ENCODE measurements around the gene SP110.

The SP110 gene

DNA sequence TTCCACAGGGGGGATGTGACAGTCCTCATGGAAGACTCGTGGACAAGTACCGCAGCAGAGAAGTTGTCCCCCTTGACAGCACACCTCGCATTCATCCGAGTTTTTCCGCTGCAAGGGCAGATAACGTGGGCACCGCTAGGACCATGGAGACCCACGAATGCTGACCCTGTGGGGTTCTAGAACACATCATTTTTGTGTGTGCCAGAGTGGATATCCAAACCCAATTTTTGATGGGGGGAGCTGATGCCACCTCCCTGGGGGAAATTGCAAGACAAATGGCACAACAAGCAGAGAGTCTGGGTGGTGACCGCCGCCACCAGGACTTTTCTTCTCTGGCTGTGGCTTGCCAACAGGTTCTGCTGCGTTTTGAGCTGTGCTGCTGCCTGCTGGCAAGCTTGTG lies 46.9 kb downstream of the SP110 start:
- DNase-seq (ENCODE audit: low read depth in 1 of 2, low spot score in 1 of 2): no peak

DNA sequence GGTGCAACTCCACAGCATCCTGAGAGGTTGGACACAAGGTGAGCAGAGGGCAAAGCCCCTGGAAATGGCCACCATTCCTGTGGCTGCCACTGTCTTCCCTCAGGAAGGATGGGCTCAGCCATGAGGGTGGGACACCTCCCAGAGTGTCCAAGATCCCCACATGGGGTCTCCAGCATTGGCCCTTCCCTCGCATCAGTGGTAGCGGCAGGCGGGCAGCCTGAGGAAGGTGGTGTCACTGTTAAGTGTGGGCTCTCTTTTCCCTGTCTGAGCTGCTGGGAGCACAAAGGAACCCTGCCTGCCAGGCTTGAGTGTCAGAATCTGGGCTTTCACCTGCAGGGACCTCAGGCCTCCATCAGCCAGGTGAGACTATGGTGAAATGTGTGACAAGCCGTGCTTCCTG lies 47.6 kb downstream of the SP110 start:
- no peak for DNase-seq (ENCODE audit: low read depth in 1 of 2, low spot score in 1 of 2)

DNA sequence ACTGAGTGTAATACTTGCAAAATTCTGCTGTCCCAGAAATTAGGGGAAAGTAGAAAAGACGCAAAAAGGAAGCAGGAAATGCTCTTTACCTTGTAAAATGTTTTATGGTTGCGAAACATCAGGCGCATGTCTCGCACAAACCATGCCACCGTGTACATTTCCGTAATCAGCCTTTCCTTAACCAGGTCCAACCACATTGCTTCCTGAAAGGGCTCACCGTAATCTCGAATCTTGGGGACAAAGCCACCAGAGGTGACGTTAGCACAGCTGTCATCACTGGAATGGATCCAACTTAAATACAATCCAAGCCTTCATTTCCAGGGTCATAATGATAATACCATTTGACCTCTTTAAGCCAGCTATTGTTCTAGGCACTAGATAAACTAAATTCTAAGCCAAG lies 49.3 kb downstream of the SP110 start:
- no peak for DNase-seq (ENCODE audit: low read depth in 1 of 2, low spot score in 1 of 2)

DNA sequence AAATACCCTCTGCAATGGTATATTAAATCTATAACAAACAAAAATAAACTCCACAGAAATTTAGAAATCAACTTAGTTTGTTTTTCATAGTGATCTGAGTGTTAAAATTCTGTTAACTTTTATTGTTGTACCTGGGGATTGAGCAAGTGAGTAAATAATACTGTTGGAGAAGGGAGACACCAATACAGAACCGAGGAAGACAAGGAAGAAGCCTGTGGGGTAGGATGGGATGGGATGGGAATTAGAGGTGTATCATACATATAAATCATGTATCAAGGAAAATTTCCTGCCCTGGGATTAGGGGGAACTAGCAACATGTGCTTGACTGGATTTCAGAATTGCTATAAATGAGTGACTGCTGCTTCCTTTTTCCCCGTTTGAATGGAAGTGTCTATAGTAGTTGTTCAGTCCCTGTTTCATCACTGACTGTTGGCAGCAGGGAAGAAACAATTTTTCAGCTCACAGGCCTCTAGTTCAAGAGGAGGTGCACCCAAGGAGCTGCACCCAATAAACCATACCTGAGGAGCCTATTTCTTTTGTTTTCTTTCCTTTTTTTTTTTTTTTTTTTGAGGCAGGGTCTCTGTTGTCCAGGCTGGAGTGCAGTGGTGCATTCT lies 53.1 kb downstream of the SP110 start:
- no peak for DNase-seq (ENCODE audit: low read depth in 1 of 2, low spot score in 1 of 2)

DNA sequence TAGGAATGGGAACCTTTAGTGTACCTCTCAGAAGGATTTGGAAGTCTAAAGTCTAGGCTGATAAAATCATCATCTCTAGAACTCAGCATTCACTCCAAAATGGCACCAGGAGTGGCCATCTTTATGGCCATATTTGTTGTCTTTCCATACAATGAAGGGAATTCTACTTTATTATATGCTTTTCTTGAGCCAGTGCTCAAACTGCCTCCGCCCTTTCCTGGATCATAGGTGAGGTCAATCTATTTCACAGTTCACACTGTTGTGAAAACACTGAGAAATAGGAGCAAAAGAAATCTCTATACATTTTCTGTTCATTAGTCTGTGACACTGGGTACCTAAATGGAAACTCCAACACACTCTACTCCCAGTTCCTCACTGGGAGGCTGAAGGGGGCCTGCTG lies 55.6 kb downstream of the SP110 start:
- no peak for DNase-seq (ENCODE audit: low read depth in 1 of 2, low spot score in 1 of 2)

DNA sequence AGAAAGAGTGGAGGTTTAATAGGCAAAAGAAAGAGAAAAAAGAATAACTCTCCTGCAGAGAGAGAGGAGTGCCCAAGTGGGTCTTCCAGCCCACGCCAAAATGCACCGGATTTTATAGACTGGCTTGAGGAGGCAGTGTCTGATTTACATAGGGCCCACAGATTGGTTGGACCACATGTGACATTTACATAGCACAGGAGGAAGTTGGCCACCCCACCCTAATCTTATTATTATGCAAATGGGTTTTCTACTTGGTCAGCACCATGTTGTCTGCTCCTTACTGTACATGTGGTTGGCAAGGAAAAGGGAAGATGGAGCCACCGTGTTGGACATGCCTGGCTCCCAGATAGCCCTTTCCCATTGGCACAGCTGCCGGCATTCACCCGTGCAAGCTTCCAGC lies 56.8 kb downstream of the SP110 start:
- DNase-seq (ENCODE audit: low read depth in 1 of 2, low spot score in 1 of 2): no peak

DNA sequence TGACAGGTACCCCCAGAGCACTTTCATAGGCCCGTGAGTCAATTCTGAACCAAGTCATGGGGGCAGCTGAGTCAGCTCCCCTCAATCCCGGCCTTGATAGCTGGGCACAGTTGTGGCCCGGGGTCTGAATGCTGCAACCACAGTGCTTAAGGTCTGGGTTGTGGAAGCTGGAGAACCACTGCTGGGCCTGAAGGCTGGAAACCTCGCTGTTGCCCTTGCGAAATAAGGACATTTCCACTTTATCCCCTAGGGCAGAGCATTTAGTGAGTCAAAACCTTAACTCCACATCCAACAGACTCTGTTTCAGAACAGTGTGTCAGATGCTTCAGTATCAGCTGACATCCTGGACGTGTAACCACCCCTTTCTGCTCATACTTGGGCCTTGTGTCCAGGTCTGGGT lies 58.6 kb downstream of the SP110 start:
- no peak for DNase-seq (ENCODE audit: low read depth in 1 of 2, low spot score in 1 of 2)

DNA sequence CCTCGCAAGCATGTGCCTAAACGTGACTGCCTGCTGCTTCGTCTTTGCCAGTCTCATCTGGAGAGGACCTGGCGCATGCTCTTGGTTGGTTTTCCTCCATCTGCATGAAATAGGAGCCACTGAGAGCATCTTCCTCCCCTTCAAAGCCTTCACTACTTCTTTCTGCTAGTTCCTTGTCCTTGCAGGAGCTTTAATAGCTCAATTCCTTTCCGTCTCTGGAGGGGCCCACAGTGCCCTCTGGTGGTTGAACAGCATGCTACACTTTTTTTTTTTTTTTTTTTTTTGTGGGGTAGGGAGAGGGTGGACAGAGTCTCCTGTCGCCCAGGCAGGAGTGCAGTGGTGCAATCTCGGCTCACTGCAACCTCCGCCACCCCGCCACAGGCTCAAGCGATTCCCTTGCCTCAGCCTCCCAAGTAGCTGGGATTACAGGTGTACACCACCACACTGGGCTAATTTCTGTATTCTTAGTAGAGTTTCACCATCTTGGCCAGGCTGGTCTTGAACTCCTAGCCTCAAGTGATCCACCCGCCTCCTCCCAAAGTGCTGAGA lies 59.6 kb downstream of the SP110 start:
- peak; percentile 13 to 16 for DNase-seq (ENCODE audit: low read depth in 1 of 2, low spot score in 1 of 2)

DNA sequence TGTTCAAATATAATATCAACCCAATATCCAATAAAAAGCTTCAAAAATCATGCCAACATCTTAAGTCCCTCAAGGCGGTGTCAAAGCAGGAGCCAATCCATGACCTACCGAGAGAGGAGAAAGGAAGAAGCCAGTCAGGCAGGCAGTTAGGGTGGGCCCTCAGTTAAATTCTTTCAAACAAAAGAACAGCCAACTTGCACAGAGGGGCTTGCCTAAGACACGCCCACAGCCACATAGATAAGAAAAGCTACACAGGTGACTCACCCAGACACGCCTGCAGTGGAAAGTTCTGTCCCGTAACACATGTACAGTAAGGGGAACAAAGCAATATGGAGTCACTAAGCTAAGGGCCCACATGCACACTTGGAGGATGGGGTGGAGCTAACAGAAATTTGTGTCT lies 61.3 kb downstream of the SP110 start:
- no peak for DNase-seq (ENCODE audit: low read depth in 1 of 2, low spot score in 1 of 2)

DNA sequence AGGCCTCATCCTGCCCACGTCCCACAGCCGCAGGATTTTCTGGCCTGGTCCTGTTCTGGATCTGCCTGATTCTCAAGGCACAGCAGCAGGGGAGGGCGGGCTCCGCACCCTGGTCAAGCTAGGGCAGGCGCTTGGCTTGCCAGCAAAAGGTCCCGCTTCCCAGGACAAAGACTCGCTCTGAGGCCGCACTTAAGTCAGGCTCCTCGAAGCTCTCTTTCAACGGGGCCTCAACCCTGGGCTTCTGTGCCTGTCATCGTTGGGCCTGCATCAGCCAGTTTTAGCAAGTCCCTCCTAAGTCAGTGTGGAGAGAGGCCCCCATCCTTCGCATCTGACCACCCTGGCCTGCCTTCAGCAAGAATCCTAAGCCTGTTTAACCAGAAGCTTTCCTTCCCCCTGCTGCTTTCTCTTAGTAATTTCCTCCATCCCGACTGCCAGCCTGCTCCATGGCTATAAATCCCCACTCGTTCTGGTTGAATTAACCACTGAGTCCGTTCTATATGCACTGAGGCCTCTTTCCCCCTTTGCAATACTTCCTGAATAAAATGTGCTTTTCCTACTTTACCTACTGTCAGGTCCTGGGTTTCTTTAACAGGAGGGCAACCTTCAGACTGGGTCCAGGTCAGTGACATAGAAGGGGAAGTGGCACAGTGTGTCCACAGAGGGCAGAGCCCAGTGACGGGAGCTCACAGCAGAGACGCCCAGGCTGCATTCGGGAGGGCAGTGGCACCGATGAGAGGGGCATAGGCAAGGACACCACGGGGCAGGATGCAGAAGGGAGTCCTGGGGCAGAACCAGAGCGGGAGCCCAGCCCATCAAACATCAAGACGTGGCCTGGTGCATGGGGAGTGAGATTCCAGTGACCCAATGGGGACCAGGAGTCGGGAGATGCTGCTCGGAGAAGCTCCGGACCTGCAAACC lies 62.7 kb downstream of the SP110 start:
- no peak for DNase-seq (ENCODE audit: low read depth in 1 of 2, low spot score in 1 of 2)

DNA sequence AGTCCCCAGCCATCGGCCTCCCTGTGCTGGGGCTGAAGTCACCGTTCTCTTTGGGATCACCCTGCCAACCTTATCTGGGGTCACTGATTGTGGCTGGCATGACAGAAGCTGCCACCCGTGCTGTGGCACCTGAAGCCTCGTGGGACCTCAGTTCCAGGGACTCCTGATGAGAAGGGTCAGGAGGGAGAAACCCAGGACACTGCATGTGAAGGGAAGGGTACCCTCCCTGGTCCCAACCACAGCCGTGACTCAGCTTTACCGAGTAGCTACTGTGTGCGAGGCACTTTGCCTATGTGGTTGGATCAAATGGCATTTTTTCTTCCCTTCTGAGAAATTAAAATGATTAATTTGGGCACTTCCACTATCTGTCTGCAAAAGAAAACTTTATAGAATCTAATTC lies 64.4 kb downstream of the SP110 start:
- no peak for DNase-seq (ENCODE audit: low read depth in 1 of 2, low spot score in 1 of 2)

DNA sequence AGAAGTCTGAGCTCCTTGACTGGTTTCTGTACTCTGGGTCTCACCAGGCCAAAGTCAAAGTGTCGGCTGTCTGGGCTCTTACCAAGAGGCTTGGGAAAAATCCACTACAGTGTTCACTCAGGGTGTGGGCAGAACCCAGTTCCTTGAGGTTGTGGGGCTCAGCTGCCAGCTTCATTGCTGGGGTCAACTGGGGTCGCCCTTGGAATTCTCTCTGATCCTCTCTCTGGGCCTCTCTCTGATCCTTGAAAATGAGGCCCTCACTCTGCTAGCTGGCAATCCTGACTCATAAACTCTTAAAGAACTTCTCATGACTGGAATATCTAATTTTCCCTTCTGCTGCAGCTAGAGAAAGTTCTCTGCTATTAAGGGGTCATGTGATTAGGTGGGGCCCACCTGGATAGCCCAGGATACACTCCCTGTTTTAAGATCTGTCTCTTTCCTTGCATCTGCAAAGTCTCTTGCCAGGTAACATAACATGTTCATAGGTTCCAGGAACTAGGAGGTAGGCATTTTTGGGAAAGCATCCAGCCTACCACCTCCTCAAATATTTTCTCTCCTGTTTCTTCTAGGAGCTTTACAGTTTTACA lies 66.3 kb downstream of the SP110 start:
- DNase-seq (ENCODE audit: low read depth in 1 of 2, low spot score in 1 of 2): no peak

DNA sequence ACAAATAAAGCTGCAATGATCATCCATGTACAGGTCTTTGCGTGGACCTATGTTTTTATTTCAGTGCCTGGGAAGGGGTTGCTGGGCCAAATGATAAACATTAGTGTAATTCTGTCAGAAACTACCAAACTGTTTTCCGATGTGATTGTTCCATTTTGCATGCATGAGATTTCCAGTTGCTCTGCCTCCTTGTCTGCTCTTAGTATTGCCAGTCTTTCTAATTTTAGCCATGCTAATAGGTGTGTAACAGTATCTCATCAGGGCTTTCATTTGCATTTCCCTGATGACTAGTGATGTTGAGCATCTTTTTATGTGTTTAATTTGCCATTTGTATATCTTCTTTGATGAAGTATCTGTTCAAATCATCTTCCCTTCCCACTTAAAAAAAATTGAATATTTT lies 67.5 kb downstream of the SP110 start:
- no peak for DNase-seq (ENCODE audit: low read depth in 1 of 2, low spot score in 1 of 2)

DNA sequence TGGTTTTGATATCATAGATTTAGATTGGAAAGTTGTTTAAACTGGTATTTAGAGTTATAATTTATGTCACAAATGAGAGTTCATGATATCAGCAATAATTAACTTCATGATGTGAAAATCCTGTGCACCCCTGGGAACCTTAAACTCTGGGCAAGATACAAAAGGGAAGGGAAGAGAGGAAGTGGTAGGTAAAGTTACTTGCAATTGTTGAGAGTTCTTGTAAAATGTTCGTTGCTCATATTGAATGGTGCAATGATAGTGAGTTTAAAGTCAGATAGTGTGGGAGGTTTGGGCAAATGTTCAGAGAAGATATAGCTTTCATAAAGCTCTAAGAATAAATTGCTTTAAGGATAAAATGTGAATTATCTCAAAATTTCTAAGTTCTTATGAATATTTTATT lies 75.4 kb downstream of the SP110 start:
- DNase-seq (ENCODE audit: low read depth in 1 of 2, low spot score in 1 of 2): no peak

DNA sequence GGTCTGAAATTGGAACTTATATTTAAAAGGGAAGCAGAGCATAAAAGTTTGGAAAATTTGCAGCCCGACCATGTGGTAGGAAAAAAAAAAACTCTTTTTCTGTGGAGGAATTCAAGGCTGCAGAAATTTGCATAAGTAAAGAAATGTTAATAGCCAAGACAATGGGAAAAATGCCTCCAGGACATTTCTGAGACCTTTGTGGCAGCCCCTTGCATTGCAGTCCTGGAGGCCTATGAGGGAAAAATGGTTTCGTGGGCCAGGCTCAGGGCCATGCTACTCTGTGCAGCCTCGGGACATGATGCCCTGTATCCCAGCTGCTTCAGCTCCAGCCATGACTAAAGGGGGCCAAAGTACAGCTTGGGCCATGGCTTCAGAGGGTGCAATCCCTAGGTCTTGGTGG lies 79.1 kb downstream of the SP110 start:
- DNase-seq (ENCODE audit: low read depth in 1 of 2, low spot score in 1 of 2): no peak

DNA sequence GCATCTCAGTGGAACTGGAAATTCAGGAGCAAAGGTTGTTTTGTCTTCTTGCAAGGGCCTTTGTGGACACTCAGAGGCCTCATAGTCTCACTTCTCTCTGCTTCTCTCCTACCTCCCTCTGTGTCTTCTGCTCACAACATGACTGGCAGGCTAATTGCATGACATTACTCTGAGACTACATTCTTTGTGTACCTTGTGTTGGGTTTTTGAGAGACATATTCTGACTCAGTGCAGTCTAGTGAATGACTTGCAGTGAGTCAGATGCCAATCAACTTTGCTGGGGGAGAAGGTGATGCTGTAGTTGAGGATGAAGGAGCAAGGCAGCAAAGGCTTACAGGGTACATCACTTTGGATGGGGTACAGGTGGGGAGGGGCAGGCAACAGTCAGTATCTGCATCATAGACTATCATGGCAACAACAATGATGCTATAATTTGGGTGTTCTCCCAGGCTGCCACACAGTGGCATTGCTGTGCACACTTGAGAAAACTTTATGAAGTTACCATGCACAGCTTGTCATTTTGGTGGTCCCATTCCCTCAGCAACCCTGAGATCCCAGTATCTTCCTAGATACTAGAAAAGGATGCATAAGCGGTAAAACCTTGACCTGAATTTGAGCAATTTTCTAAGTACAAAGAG lies 81.8 kb downstream of the SP110 start:
- DNase-seq (ENCODE audit: low read depth in 1 of 2, low spot score in 1 of 2): no peak

DNA sequence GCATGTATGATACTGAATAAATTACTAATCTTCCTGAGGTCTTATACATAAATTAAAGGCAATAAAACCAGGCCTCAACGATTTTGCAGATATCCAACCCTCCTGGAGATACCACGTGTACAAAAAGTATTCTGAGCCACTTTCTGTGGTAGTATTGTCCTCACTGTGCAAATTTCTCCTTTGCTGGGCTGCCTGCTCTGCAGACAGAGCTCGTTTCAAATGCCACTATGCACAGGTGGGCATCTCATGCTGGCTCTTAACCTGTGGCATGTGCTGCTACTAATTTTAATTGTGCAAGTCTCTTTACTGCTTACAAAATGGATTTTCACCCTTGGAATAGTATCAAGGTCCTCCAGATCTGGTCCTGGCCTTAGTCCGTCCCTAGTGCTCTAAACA lies 84.7 kb downstream of the SP110 start:
- DNase-seq (ENCODE audit: low read depth in 1 of 2, low spot score in 1 of 2): no peak

DNA sequence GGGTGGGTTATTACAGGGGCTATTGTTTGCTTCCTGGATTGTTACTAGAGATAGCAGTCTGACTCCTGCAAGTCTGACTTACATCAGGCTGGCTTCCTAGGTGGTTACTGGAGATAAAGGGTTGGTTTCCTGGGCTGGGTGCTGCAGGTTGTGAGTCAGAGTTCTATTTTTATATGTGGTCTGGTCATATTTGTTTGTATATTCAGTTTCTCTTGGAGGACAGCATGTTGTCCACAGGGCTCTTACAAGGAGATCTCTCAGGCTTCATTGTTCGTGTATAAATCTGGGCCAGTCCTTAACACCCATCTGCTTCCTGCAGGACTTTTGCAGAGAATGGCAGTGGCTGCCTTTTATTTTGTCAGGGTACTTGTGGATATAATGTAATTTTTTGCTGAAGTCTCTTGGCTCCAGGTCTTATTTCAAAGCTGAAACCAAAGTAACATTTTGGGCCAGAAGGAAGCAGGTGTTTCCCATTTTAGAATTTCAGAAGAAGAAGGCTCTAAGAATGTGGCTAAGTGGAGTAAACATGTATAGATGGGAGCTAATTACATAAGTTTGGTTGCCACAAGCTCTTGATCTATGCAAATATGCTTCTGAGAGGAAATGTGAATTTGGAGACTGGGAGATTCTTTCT lies 85.2 kb downstream of the SP110 start:
- no peak for DNase-seq (ENCODE audit: low read depth in 1 of 2, low spot score in 1 of 2)

DNA sequence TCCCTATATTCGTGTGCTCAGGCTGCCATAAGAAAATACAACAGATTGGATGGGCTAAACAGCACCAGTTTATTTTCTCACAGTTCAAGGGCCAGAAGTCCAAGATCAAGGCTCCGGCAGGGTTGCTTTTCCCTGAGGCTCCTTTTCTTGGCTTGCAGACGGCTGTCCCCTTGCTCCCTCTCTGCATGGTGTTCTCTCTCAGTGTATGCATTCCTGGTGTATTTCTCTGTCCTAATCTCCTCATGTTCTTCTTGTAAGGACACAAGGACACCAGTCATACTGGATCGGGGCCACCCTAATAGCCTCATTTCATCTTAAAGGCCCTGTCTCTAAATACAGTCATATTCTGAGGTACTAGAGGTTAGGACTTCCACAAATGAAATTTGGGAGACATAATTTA lies 88.4 kb downstream of the SP110 start:
- DNase-seq (ENCODE audit: low read depth in 1 of 2, low spot score in 1 of 2): no peak

DNA sequence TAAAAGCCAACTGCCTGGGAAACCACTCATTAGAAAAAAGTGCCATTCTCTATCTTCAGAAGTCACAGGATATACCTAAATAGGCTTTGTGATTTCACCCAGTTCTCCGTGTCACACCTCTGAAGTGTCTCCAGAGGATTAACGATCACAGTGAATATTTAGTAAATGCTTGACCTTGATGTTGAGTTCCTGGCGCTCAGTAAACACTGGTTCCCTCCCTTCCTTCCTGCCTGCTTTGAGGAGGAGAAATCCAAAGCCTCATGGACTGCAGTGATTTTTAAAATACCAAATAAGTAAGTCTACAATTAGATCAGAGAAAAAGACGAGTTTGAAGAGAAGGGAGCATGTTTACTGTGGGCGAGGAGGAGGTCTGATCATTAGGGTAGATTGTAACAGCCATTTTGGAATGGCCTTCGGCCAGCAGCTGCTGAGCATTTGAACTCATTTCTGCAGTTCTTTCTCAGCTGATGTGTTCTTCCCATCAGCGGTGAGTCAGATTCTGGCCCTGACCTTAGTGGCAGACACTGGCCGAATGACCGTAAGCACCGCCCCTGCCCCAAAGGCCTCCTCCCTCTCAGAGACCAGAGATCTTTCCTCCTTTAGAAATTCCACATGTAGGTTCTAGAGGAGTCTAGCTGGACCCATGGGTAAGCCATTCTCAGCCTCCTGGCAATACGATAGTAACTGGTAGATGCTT lies 89.0 kb downstream of the SP110 start:
- no peak for DNase-seq (ENCODE audit: low read depth in 1 of 2, low spot score in 1 of 2)

DNA sequence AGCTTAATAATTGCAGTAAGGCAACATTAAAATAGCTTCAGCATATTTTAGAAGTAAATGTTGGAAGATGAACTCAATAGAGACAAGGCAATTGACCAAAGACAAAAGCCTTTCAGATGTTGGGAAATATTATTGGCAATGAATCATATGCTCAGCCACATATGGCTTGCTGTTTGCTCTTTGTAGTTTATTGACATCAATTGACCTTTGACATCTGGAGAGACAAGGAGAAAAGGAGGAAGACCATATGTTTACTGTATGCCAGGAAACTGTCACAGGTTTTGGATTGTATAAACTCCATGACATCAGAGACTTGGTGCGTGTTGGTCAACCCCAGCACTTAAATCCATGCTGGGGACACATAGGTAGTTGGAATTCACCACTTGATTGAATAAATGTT lies 90.4 kb downstream of the SP110 start:
- DNase-seq (ENCODE audit: low read depth in 1 of 2, low spot score in 1 of 2): no peak
